ENCODE results near the gene GPR63.
"Not testable (repeated sequence)": the region's sequence is repeated elsewhere in the genome, so short reads cannot be mapped to it uniquely, and the experiment has no call there.

Gene GPR63, protein sequence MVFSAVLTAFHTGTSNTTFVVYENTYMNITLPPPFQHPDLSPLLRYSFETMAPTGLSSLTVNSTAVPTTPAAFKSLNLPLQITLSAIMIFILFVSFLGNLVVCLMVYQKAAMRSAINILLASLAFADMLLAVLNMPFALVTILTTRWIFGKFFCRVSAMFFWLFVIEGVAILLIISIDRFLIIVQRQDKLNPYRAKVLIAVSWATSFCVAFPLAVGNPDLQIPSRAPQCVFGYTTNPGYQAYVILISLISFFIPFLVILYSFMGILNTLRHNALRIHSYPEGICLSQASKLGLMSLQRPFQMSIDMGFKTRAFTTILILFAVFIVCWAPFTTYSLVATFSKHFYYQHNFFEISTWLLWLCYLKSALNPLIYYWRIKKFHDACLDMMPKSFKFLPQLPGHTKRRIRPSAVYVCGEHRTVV

DNA sequence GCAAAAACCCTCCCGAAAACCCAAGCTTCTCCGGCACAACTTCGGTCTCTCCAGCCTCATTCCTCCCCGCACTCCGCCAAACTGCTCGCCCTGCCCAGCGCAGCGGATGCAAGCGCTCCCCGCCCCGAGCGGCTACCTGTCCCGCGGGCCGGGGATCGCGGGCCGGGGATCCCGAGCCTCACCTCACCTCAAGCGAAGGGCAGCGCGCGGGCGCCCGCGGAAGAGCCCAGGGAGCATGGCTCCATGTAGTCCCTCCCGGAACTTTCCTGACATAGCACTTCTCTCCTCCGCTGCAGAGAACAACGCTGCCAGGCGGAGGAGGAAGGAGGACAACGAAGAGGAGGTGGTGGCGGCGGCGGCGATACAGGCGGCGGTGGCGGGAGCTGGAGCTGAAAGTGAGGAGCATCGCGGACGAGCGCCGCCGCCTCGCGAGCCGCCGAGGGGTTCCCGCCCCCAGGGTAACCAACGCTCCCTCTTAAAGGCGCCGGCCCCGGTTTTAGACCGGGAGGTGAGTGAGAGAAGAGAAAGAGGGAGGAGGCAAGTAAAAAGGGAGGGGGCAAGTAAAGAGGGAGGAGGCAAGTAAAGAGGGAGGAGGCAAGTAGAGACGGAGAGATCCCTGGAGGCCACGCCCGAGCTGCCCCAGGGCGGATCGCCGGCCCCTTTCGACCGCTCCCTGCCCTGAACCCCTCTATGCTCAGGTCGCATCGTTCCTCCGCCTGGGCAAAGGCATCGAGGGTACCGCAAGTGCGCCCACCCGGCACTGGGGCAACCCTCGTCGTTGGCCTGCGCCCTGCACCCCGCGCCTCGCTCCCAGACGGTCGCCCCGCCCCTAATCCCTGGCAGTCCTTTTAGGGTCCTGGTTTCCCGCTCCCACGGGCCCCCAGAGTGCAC lies at the start of gene GPR63:
Gene GPR63, minus strand, starts transcription at position 397 of the 891 bp plus-strand sequence. CDS start 37,746 bp downstream, outside the sequence.
- H3K27ac ChIP-seq = no peak within 1 kb of the TSS

DNA sequence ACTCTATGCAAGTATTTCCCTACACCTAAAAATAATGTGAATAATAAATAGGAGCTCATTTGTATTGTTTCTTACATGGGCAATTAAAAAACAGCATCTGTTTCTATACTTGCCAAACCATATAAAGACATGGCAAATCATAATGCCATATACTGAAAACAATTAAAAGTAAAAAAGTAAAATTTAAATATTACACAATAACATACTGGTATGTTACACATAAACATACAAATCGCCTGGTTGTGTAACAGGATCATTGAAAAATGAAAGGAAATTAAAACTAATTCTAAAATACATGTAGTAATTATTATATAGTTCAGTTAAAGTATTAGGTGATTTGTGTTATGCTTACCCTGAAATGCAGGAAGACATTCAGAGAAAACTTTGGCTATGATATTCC lies 49.2 kb upstream of the GPR63 start:
- DNase-seq (ENCODE audit: low read depth, low spot score) = no peak
- no peak overlapping the region for H3K27ac ChIP-seq

More for the DNA sequence above, at the start of gene GPR63:
- DNase-seq (ENCODE audit: low read depth, low spot score) = no peak

DNA sequence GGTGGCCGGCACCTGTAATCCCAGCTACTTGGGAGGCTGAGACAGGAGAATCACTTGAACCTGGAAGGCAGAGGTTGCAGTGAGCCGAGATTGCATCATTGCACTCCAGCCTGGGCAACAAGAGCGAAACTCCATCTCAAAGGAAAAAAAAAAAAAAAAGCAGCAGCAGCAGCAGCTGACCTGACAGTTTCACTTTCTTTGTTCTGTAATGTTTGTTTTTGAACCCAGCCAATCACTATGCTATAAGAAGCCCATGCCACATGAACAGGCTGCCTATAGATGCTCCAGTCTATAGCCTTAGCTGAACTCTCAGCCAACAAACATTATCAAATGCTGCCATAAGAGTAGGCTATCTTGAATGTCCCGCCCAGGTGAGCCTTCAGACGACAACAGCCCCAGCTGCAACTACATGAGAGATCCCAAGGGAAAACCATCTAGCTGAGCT lies 47.9 kb upstream of the GPR63 start:
- H3K27ac ChIP-seq; DNase-seq (ENCODE audit: low read depth, low spot score): not testable (repeated sequence)

DNA sequence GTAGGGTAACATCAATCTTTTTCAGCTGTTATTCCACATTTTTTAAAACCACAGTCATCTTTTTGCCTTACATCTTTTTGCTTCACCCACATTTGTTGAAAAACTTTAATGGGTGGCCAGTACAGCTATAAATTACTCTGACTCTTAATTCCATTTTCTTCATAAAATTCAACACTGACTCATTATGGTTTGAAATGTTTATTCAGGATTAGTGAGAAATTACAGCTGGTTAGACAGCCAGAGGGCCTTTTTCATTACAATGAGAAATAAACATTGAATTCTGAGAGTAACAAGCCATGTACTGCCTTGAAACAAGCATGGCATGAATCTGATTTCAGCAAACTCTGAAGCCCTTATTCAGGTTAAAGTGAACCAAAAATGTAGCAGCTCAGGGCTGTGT lies 40.9 kb upstream of the GPR63 start:
- DNase-seq (ENCODE audit: low read depth, low spot score) = no peak
- no peak overlapping the region for H3K27ac ChIP-seq

GRCh38 chr6:96876886-96877545 lies 39.7 kb upstream of the GPR63 start:
- H3K27ac ChIP-seq = no peak overlapping the region
- DNase-seq (ENCODE audit: low read depth, low spot score) = no peak

DNA sequence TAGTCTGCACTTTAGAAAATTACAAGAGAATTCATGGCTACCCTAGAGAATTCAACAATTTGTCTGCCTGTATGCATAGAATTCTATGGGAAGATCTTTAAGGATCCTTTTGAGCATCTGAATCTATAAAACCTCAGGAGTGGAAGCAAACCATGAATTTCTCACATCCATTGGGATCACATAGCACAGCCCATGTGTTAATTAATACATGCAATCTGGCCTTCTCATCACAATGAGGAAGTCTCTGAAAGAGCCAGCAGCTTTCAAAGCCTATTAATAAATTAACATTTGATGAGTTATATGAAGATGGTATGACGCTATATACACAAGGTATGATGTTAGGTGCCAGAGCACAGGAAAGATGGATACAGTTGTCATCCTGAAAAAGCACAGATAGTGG lies 35.7 kb upstream of the GPR63 start:
- DNase-seq (ENCODE audit: low read depth, low spot score) = no peak
- H3K27ac ChIP-seq = no peak overlapping the region

GRCh38 chr6:96865055-96865405 lies 27.8 kb upstream of the GPR63 start:
- DNase-seq (ENCODE audit: low read depth, low spot score) = no peak
- H3K27ac ChIP-seq = no peak overlapping the region

DNA sequence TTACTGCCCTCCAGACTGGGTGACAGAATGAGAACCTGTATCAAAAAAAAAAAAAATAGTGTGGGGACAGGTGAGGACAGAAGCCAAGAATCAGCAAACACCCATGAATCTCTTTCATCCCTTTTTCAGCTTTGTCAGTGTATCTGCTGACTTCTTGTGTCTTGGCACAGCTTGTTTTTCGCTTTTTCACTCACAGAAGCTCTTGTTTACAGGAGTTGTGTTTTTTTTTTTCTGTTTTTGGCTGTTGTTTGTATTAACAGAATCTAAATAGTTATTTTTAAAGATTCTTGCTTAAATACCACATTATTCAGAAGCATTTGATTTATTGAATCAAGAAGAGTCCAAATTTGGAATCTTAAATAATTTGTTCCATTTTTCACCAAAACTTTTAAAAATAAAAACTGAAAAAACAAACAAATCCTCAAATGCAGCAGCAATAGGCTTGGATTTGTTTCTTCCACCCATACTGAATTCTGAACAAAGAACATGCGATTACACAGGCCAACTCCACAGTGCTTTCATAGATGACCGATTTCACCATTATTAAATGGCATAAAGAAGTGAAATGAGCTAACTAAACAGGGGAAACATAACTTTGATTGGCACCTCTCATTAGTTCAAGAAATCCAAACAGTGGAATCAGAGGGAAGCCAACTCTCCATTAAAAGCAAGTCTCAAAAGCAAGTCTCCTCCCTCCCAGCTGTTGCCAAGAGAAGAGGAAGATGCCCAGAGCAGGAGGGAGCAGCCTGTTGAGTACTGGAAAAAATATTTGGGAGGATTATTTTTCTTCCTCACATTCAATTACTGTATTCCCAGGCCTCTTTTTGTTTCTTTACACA lies 27.2 kb upstream of the GPR63 start:
- DNase-seq (ENCODE audit: low read depth, low spot score) = no peak

DNA sequence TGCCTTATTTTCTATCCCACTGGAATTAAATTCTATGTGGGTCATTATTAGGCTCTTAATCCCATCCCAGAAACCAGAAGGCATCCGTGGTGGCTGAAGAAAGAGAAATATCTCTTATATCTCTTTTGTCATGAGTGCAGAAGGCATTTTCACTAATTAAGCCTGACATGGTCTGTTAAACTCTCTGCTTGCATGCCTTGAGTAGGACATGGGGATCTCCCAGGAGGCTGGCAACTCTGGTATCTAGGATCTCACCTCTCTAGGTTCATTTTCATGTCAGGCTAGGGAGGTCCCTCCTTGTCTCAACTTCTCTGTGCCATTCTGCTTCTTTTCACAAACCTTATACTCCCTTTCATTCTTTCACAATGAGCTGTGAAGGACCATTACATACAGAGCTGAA lies 25.3 kb upstream of the GPR63 start:
- no peak overlapping the region for H3K27ac ChIP-seq
- DNase-seq (ENCODE audit: low read depth, low spot score) = no peak

More for the DNA sequence above, 27.2 kb upstream of the GPR63 start:
- no peak overlapping the region for H3K27ac ChIP-seq

DNA sequence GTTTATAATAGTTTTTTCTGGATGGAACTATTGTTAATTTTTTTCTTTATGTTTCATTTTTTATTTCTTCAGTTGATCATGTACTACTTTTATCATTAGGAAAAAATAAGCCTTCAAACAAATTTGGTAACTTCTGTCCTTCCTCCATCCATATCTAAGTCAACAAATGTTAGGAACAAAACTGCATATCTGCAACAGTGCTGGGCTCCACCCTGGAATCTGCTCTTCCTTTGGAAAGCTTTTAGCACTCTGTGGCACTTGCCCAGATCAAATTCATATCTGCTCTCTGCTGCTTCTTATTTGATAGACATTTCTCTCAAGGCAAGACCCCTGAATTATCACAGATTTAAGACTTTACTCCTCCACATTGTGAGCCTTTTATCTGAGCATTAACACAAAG lies 24.3 kb upstream of the GPR63 start:
- DNase-seq (ENCODE audit: low read depth, low spot score) = no peak
- no peak overlapping the region for H3K27ac ChIP-seq

- DNase-seq (ENCODE audit: low read depth, low spot score) = no peak
- no peak overlapping the region for H3K27ac ChIP-seq
These were observed 19.6 kb upstream of the GPR63 start for GRCh38 chr6:96856856-96857255.

DNA sequence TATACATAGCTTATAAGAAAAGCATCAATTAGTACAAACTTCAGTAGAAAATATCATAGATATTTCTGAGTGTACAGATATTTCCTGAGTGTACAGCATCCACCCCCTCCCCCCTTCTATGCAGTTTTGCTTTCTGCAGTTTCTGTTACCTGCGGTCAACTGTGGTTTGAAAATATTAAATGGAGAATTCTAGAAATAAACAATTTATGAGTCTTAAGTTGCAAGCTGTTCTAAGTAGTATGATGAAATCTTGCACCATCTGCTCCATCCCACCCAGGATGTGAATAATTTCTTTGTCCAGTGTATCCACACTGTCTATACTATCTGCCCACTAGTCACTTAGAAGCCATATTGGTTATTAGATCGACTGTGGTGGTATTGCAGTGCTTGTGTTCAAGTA lies 15.8 kb upstream of the GPR63 start:
- no peak overlapping the region for H3K27ac ChIP-seq
- no peak for DNase-seq (ENCODE audit: low read depth, low spot score)

GRCh38 chr6:96852605-96853004 lies 15.3 kb upstream of the GPR63 start:
- DNase-seq (ENCODE audit: low read depth, low spot score) = no peak
- no peak overlapping the region for H3K27ac ChIP-seq

GRCh38 chr6:96851858-96852257 lies 14.6 kb upstream of the GPR63 start:
- DNase-seq (ENCODE audit: low read depth, low spot score) = no peak
- no peak overlapping the region for H3K27ac ChIP-seq

DNA sequence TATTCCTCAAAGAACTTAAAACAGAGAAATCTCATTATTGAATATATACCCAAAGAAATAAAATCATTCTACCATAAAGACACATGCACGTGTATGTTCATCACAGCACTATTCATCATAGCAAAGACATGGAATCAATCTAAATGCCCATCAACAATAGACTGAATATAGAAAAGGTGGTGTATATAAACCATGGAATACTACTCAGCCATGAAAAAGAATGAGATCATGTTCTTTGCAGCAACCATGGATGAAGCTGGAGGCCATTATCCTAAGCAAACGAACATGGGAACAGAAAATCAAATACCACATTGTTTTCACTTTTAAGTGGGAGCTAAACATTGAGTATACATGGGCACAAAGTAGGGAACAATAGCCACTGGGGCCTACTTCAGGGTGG lies 12.3 kb upstream of the GPR63 start:
- H3K27ac ChIP-seq = no peak overlapping the region
- DNase-seq (ENCODE audit: low read depth, low spot score) = no peak

- no peak for DNase-seq (ENCODE audit: low read depth, low spot score)
- no peak overlapping the region for H3K27ac ChIP-seq
These were observed 7.3 kb upstream of the GPR63 start for GRCh38 chr6:96844530-96844929.

GRCh38 chr6:96841345-96841744 lies 4.1 kb upstream of the GPR63 start:
- no peak overlapping the region for H3K27ac ChIP-seq
- no peak for DNase-seq (ENCODE audit: low read depth, low spot score)

DNA sequence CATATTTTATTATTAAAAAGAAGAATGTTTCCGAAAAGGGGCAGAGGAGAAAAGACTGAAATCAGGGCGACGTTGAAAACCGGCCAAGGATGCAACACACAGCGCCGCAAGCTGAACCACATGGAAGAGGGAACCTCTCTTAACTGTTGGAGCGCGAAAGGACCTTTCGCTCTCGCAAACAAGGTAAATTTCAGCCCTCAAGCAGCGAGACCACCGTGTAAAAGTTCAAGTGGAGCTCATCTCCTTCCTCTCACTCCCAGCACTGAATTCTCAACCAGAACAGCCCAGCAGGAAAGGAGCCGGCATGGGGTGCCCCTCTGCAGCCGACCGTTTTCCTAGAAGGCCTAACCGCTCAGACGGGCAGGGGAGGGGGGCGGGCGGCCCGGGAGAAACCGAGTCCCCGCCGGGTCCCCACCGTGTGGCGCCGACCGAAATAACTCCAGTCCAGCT lies 621 bp downstream of the GPR63 start:
- no peak overlapping the region for H3K27ac ChIP-seq
- DNase-seq (ENCODE audit: low read depth, low spot score) = no peak

GRCh38 chr6:96834070-96834469 lies 3.2 kb downstream of the GPR63 start:
- no peak for DNase-seq (ENCODE audit: low read depth, low spot score)
- no peak overlapping the region for H3K27ac ChIP-seq

GRCh38 chr6:96832780-96833179 lies 4.5 kb downstream of the GPR63 start:
- H3K27ac ChIP-seq = no peak overlapping the region
- no peak for DNase-seq (ENCODE audit: low read depth, low spot score)

Data from epithelial cell of prostate (primary cell).